Caki2 (cell line): ENCODE results near the gene KCTD14. TPM values are rescaled to one million over a fixed set of nuclear protein-coding genes. Genes with fewer than 3 reads are reported as not detected.
A peak's percentile ranks its signal among the peaks of the same experiment; 100 is the strongest.
"Not testable (repeated sequence)": the region's sequence is repeated elsewhere in the genome, so short reads cannot be mapped to it uniquely, and the experiment has no call there.

ENCODE experiments used
- DNase-seq: peaks from one replicate; pipeline ENCODE4 v3.0.0-alpha.2; 2015; ENCODE audit warnings: low read depth
- in situ Hi-C: cut with HindIII; loops from 2 replicates; pipeline ENCODE4 v1.10.0; 2016; ENCODE audit warnings: low sequenced_read_pairs, low pct_unique_long_range_greater_than_20kb, mixed read lengths
- total RNA-seq: library from RNA; depleted of rRNA; stranded (reverse); fragments of >200 nt; shearing (Covaris generic); gene quantifications from 2 replicates; pipeline ENCODE4 v1.2.3, GENCODE V29; 2014; ENCODE audit warnings: low replicate concordance; rRNA removed

Gene KCTD14
- 7.2 and 10.0 TPM in 2 replicates for total RNA-seq

- in situ Hi-C loops = no loop called here
- peak; percentile 38 for DNase-seq
Observed at GRCh38 chr11:78022397-78023396, at the start of gene KCTD14. Gene KCTD14, minus strand, starts transcription at chr11:78023276. Its CDS starts 27 bp downstream, at chr11:78023249.

- no peak for DNase-seq
- in situ Hi-C loops = no loop called here
Observed at GRCh38 chr11:78072455-78072854, 49.4 kb upstream of the KCTD14 start.

- in situ Hi-C loops = no loop called here
- no peak for DNase-seq
Observed at GRCh38 chr11:78071717-78072116, 48.6 kb upstream of the KCTD14 start.

- DNase-seq = no peak
- in situ Hi-C loops = no loop called here
Observed at GRCh38 chr11:78070621-78071020, 47.5 kb upstream of the KCTD14 start.

GRCh38 chr11:78069465-78069864 is 46.4 kb upstream of the KCTD14 start:
- in situ Hi-C loops = no loop called here

GRCh38 chr11:78067704-78068103 is 44.6 kb upstream of the KCTD14 start:
- DNase-seq = no peak
- in situ Hi-C loops = no loop called here

More at GRCh38 chr11:78069465-78069864, 46.4 kb upstream of the KCTD14 start:
- DNase-seq = no peak

- in situ Hi-C loops = no loop called here
Observed at GRCh38 chr11:78066471-78066870, 43.4 kb upstream of the KCTD14 start.

GRCh38 chr11:78065203-78065602 is 42.1 kb upstream of the KCTD14 start:
- DNase-seq = no peak
- in situ Hi-C loops = no loop called here

More at GRCh38 chr11:78066471-78066870, 43.4 kb upstream of the KCTD14 start:
- DNase-seq = no peak

- DNase-seq = no peak
- in situ Hi-C loops = no loop called here
Observed at GRCh38 chr11:78063440-78064181, 40.5 kb upstream of the KCTD14 start, which contains the start of gene THRSP. Gene THRSP, plus strand, starts transcription at chr11:78063861. Its CDS starts 21 bp downstream, at chr11:78063882.

GRCh38 chr11:78062671-78063070 is 39.6 kb upstream of the KCTD14 start:
- in situ Hi-C loops = no loop called here
- no peak for DNase-seq

- in situ Hi-C loops = no loop called here
Observed at GRCh38 chr11:78061921-78062311, 38.8 kb upstream of the KCTD14 start.

GRCh38 chr11:78061088-78061920 is 38.2 kb upstream of the KCTD14 start:
- in situ Hi-C loops = no loop called here

More at GRCh38 chr11:78061921-78062311, 38.8 kb upstream of the KCTD14 start:
- no peak for DNase-seq

GRCh38 chr11:78060533-78060932 is 37.5 kb upstream of the KCTD14 start:
- DNase-seq = no peak
- in situ Hi-C loops = no loop called here

More at GRCh38 chr11:78061088-78061920, 38.2 kb upstream of the KCTD14 start:
- no peak for DNase-seq

GRCh38 chr11:78059749-78060328 is 36.8 kb upstream of the KCTD14 start:
- in situ Hi-C loops, DNase-seq: not testable (repeated sequence)

GRCh38 chr11:78057462-78058055 is 34.5 kb upstream of the KCTD14 start:
- DNase-seq = no peak
- in situ Hi-C loops = no loop called here

GRCh38 chr11:78056093-78056492 is 33.0 kb upstream of the KCTD14 start:
- in situ Hi-C loops = no loop called here
- no peak for DNase-seq

- in situ Hi-C loops = no loop called here
- no peak for DNase-seq
Observed at GRCh38 chr11:78054971-78055370, 31.9 kb upstream of the KCTD14 start.
